ENCODE results near the gene C22orf15.
A peak's percentile ranks its signal among the peaks of the same experiment; 100 is the strongest.

The C22orf15 gene

DNA sequence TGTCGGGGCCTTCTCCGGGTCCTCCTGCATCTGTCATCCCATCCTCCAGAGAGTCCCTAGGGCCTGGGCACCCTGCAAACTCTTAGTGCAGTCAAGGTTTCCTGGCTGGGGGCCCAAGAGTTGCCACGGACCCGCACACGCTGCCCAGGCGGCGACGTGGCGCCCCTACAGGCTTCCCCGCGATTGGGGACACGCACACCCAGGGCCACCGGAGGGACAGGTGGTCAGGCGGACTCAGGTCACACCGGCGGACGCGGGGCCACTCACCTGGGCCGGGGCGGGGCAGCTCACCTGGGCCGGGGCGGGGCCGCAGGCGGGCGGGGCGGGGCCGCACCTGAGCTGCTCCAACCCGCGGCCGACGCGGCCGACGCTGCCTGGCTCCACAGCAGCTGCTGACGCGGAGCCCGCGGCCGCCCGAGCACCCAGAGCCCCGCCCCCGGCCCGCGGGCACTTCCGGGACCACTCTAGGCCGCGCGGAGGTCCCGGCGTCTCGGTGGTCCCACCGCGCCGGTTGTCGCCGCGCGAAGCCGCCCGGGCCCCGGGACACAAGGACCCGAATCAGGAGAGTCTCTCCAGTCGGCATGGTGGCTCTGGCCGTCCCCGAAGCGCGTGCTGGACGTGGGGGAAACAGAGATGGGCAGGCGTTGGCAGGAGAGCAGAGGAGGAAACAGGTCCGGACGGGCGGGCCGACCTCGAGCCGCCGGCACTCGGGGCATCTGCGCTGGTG, 11.9 kb upstream of the C22orf15 start, which contains the start of gene ZNF70:
Gene ZNF70 (minus strand): TSS at position 399 of the 727 bp plus-strand sequence. CDS start 5,972 bp downstream, outside the sequence.
- peak; percentile 72 for DNase-seq (ENCODE audit: low spot score)

DNA sequence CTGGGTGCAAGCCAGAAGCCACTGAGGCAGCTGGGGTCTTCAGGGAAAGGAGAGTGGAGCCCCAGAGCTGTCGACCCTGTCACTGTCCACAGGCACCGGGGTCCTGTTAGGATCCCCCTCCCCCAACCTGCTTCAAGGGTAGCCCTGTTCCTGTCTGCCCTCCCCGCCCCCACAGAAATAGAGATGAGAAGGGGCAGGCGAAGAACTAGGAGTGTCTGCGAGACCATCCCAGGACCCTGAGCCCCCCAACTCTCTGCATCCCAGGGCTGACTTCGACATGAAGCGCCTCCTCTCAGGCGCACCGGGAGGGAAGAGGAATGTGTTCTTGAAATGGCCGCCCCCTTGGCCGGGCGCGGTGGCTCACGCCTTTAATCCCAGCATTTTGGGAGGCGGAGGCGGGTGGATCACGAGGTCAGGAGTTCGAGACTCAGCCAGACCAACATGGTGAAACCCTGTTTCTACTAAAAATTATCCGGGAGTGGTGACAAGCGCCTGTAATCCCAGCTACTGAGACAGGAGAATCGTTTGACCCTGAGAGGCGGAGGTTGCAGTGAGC, 11.3 kb upstream of the C22orf15 start:
- DNase-seq (ENCODE audit: low spot score), result no peak

DNA sequence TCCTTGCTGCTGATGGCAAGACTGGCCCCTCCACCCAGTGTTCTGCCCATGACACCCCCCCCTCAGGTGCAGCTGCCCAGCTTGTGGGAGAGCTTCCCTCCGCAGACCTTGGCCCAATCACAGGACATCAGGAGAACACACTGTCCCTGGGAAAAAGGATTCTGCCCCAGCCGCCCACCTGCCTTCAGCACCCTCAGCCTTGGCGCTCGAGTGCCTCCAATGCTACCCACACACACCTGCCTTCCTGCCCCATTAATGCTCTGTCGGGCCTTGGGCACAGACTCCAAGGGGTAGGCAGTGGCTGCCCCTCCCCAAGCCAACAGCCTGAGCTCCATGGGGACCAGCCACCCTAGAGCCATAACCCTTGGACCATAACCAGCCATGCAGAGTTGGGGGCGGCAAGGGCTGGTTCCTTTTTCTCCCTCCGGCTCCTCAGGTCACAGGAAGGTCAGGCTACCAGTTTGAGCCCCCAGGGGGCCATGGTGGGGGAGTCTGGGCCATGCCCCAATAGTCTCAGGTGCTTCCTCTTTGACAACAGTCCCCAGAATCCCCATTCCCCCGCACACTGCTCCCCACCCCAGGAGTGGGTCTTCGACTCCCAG, 10.6 kb upstream of the C22orf15 start:
- no peak for DNase-seq (ENCODE audit: low spot score)

DNA sequence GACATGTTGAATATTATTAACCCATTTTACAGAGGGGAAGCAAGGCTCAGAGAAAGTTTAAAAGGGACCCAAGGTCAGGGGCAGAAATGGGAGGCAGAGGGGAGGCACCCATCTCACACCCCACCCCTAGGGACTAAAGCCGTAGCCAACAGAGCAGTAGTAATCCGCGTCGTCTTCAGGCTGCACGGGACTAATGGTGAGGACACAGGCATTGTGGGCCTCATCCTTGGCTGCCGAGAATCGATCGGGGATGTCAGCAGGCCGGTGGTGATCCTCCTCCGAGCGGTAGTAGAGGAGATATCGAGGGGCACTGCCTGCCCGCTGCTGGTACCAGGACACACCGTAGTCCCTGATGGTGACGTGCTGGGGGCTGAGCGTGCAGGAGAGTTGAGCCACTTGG, 10.0 kb upstream of the C22orf15 start:
- DNase-seq (ENCODE audit: low spot score), result no peak

DNA sequence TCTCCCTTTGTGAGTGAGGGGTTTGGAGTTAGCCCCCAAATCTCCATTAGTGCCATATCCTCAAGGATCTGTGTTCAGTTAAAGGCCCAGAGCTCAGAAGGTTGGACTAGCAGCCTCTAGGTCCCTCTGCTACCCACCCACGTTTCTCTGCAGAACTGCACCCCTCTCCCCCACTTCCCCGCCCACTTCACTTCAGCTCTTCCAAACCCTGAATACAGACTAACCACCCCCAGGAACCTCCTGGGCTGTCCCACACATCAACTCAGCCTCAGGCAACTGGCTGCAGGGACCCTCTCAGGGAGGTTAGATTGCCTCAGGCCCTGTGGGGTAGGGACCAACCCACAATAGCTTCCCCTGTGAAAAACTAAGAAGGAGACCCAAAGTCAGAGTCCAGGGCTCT, 9.4 kb upstream of the C22orf15 start:
- no peak for DNase-seq (ENCODE audit: low spot score)

DNA sequence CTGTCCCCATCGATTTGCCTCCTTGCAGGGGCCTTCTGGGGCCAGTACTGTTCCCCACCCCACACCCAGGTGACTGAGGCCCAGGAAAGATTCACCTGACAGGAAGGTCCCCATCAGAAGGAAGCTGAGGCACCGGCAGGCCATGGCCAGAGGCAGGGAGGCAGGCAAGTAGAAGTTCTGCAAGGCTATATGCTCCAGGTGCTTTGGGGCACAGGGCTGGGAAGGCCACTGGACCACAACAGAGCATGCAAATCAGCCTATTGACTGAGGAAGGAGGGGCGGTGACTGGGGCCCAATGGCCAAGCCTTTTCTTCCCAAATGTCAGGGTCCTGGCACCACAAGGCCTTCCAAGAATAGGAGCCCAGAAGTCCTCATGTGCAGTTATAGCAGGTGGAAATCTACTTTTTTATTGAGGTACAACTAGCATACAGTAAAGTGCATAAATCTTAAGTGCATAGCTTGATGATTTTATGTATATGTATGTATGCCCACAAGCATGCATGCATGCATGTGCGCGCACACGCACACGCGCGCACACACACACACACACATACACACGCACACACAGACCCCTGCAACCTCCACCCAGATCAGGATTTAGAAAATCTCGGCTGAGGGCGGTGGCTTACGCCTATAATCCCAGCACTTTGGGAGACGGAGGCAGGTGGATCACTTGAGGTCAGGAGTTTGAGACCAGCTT, 8.4 kb upstream of the C22orf15 start, which contains the start of gene VPREB3:
Gene VPREB3 (minus strand): TSS at position 206 of the 700 bp plus-strand sequence. CDS start 62 bp downstream, at position 144.
- DNase-seq (ENCODE audit: low spot score), result no peak

DNA sequence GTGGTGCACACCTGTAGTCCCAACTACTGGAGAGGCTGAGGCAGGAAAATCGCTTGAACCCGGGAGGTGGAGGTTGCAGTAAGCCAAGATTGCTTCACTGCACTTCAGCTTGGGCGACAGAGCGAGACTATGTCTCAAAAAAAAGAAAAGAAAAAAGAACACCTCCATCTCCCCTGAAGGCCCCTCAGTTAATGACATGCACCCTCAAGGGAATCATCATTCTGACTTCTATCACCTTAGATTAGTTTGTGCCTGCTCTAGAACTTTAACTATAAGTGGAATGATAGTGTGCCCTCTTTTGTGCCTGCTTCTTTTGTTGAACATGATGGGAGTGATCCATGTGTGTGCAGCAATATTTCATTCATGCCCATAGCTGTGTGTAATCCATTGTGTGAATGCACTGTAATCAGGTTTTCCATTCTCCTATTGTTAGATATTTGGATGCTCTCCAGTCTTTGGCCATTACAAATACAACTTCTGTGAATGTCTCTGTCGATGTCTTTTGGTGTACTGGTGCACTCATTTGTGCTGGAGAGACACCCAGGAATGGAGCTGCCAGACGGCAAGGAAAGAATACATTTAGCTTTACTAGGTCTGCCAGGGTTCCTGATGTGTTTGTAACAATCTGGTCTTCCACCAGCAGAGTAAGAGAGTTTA, 7.7 kb upstream of the C22orf15 start:
- DNase-seq (ENCODE audit: low spot score), result peak; percentile 70

DNA sequence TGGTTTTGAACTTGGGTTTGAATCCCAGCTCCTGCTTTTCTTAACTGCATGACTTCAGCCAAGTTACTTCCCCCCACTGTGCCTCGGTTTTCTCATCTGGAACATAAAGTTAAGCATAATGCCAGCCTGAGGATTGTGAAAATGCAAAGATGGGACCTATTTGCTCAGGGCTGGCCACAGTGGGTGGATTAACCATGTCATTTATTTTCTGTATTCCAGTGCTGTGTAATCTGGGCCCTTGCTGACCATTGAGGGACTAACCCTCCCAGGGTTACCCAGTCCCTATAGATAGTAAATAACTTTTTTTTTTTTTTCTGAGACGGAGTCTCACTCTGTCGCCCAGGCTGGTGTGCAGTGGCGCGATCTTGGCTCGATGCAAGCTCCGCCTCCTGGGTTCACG, 7.1 kb upstream of the C22orf15 start:
- DNase-seq (ENCODE audit: low spot score), result no peak

DNA sequence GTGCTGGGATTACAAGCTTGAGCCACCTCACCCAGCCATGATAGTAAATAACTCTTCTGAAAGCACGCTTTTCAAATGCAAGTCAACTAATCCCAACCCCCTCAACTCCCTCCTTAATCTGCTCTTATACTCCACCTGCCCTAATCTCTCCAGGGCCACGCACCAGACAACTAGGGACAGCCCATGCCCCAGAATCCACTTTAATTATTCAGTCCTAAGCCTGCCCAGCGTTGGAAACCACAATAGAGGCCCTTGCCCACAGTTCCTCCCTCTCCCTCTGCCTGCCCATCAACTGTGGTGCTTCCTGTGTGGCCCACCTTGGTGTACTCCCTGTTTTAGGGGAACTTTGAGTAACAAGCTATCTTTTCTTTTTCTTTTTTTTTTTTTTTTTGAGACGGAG, 5.9 kb upstream of the C22orf15 start:
- DNase-seq (ENCODE audit: low spot score), result no peak

DNA sequence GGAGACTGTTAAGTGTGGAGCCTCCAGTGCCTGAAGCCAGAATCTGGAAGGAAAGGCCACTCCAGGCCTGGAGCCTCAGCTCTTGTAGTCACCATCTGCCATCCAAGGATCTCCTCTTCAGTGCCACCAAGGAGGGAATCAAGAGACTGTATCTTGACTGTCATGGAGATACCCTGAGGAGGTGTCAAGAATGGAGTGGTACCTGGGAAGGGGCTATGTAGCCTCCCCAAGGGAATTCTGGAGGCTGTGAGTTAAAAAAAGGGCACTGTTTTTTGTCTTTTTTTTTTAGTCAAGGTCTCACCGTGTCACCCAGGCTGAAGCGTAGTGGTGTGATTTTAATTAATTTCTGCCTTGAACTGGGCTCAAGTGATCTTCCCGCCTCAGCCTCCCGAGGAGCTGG, 3.2 kb upstream of the C22orf15 start:
- DNase-seq (ENCODE audit: low spot score), result no peak

DNA sequence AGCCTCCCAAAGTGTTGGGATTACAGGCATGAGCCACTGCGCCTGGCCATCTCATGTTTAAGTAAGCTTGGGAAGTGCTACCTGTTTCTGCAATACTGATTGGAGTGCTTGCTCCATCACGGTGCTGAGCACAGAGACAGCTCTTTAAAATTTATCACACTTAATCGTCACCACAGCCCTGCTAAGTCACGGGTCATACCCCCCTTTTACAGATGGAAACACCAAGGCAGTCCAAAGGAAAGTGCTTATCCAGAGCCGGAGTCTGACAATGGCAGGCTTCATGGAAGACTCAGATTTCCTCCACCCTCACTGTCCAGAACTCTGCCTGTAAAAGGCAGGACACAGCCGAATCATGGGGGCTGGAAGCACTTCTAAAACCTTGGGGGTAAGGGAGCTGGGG, 2.7 kb upstream of the C22orf15 start:
- DNase-seq (ENCODE audit: low spot score), result no peak

DNA sequence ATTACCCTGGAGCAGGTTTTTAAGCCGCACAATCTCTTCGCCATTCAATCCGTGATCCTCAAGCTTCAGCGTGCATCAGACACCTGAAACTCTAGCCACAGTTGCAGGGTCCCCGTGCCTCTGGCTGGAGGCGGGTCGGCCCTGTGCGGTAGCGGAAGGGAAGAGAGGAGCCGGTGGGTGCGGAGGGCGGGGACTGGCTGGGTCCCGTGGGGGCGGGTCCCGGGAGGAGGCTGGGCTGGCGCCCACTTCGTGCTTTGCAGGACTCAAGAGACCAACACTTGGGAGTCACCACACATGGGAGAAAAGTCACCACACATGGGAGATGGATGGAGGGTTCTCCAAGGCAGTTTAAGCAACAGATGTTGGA, 772 bp downstream of the C22orf15 start:
- no peak for DNase-seq (ENCODE audit: low spot score)

DNA sequence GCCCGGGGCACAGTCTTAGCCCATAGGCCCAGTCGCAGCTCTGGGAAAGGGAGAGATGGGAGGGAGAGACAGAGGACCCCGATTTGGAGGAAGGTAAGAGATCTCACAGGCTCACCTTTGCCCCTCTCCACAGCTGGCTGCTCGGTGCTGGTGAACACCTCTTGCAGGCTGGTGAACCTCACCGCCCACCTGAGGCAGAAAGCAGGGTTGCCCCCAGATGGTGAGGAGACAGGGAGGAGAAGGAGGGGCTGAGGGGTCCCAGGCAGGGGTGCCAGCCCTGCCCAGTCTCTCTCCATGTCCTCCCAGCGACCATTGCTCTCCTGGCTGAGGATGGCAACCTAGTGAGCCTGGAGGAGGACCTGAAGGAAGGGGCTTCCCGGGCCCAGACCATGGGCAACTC, 1.2 kb downstream of the C22orf15 start:
- no peak for DNase-seq (ENCODE audit: low spot score)

DNA sequence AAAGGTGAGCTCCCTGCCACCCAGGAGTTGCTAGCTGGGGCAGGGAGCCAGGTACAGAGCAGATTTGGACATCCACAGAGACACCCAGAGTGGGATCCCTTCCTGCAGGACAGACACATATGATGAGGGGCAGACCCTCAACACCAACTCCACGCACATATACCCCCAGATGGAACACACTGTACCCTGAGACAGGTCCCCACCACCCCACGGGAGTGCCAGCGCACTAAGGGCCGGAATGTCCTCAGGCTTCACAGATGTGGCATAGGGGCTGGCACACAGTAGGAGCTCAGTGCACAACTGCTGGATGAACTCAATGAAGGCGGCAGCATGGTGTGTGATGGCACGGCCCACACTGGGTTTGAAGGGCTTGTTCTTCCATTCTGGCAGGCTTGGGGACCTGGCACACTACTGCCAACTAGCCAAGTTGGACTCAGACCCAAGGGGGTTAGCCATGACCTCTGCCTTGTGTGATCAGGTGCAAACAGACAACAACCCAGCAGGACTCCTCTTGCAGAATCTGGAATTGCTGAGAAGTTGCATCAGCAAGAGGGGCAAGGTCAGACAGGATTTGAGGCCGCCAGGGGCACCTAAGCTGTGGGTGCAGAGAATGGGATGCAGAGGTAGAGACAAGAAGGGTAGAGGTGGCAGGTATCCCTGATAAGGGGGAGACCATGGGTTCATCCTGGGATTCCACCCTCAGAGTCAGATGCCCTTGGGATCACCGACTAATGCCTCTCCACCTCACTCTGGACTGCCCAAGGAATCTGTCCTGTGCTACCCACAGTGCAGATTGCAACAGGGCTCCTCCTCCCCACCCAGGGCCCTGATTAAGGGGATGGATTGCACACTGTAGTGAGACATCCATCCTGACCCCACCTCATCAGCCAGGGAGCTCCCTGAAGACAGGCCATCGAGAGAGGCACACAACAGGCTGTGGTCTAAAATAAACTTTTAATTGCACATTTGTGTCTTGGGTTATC, 2.4 kb downstream of the C22orf15 start:
- no peak for DNase-seq (ENCODE audit: low spot score)

DNA sequence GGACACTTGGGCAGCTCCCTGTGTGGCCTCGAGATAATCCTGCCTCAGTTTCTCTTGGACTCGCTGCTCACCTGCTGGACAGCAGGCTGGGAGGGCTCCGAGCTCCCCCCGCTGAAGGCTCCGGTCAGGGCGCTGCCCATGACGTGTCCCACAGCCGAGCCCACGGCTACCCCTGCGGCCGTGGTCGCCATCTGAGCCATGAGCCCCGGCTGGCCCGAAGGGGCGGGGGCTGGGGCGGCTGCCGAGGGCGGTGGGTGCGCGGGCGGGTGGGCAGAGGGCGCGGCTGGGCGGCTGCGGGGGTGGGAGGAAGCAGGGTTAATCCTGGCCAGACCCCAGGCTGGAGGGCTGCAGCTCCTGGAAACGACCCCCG, 4.5 kb downstream of the C22orf15 start:
- DNase-seq (ENCODE audit: low spot score), result no peak

DNA sequence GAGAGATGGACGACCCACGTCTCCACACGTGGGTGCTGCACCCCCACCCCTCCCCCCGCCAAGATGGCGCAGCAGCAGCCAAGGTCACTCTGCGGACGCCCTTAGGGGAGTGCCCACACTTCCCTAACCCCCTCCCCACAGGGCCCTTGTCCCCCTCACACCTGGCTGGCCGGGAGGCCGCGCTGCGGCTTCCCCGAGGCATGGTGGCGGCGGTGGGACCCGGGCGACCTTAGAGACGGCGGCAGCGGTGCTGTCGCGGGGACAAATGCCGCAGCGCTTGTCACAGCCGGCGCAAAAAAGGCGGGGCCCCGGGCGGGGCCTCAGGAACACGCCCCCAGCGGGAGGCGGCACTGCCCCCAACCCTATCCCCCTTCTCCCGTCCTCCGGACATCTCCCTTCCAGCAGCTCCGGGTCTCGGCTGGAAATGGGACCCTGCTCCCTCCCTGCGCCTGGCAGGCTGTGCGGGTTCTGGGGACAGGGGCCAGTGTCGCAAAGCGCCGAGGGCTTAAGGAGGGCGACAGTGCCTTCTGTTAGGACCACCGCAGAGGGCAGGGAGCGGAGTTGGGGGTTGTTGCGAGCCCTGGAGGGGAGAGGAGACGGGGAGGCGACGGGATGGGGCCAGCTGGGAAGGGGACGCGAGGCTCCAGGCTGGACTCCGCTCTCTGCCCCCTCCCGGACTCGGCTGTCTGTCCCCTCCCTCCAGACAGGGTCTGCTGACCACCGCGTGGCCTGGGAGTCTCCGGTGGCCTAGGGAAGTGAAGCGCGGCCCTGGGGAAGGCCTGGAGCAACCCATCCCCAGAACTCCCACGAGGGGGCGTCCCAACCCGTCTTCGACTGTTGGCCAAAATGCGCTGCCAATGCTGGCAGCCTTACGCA, 5.1 kb downstream of the C22orf15 start, which contains the start of gene CHCHD10:
Gene CHCHD10 (minus strand): TSS at position 300 of the 876 bp plus-strand sequence. CDS start 98 bp downstream, at position 202.
- DNase-seq (ENCODE audit: low spot score), result peak; percentile 83

DNA sequence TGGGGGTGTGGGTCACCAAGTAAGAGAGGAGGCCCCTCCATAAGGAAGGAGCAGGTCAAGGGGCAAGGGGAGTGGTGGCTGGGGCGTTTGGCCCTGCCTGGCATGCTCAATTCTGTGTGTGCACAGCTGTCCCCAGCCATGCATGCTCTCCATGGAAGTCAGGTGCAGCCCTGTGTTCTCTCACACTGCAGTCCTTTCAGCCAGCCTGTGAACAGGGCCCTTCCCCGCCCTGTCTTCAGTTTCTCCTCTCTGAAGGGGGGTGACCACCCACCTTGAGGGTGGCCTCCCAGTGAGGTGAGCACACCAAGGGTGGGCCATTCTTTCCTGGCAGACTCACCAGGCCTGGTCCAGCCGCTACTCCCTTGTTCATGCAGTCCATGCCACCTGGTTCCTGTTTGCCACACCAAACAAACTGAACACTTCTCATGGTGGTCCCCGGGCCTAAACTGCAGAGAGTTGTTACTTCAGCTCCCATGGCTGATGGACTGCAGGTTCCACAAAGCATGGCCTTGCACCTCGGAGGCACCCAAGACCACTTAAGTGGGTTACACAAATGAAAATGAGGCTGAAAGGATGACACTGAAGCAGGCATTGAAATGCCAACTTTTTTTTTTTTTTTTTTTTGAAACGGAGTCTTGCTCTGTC, 6.7 kb downstream of the C22orf15 start:
- DNase-seq (ENCODE audit: low spot score), result no peak

DNA sequence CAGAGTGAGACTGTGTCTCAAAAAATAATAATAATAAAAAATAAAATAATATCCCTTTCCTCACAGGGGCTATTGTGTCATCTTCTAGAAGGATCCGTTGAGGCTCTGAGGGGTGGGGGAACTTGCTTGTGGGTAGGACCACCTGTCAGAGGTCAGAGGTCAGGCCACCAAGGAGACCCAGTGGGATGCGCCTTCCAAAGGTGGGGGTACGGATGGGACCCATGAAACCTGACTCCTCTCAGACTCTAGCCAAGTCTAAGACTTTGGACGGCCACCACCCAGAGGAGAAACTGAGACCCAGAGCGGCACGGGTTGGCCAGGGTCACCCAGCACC, 9.5 kb downstream of the C22orf15 start:
- no peak for DNase-seq (ENCODE audit: low spot score)

DNA sequence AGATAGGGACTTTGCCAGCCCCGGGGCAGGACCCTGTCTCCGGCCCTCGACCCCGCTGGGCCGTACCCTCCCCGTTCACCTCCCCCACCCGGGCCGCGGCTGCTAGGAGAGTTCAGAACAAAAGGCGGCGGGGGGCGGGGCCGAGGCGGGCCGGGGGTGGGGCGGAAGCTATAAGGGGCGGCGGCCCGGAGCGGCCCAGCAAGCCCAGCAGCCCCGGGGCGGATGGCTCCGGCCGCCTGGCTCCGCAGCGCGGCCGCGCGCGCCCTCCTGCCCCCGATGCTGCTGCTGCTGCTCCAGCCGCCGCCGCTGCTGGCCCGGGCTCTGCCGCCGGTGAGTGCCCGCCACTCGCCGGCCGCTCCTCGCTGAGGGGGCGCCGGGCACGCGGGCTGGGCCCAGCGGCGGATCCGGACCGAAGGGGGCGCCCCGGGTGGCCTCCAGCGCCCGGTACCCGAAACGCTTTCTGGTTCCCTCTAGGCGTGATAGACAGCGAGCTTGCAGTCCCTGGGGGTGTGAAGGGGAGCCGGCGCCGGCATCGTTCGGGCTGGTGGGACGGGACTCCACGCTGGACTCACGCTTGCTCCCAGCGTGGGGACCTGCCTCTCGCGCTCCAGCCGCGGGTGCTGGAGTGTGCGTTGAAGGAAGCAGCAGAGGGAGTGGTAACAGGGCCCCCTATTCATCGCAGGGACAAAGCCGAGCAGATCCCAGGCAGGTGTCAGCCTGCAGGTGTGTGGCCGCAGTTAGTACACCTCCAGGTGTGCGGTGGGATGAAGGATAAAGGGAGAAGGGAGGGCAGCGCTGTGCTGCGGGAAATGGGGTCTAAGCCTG, 10.1 kb downstream of the C22orf15 start, which contains the start of gene MMP11:
Gene MMP11 (plus strand): TSS at position 201 of the 825 bp plus-strand sequence. CDS start 22 bp downstream, at position 223.
- no peak for DNase-seq (ENCODE audit: low spot score)
